Activated naive CD8-positive, alpha-beta T cell (primary cell): Measurements from ENCODE around the gene TPRG1.

Source experiments
- H3K27ac Mint-ChIP-seq: one replicate; pipeline ENCODE4 v1.8.0; 2021; ENCODE audit warnings: mixed read lengths
- H3K27me3 Mint-ChIP-seq: one replicate; pipeline ENCODE4 v1.8.0; 2021; ENCODE audit warnings: mixed read lengths
- H3K36me3 Mint-ChIP-seq: one replicate; pipeline ENCODE4 v1.8.0; 2021; ENCODE audit warnings: mixed read lengths
- H3K4me1 Mint-ChIP-seq: one replicate; pipeline ENCODE4 v1.8.0; 2021; ENCODE audit warnings: low read depth, mixed read lengths
- H3K4me3 Mint-ChIP-seq: one replicate; pipeline ENCODE4 v1.8.0; 2021; ENCODE audit warnings: mild to moderate bottlenecking, mixed read lengths
- H3K9me3 Mint-ChIP-seq: one replicate; pipeline ENCODE4 v1.8.0; 2021; ENCODE audit warnings: low read depth, mixed read lengths

Gene TPRG1

GRCh38 chr3:189275182-189275581 lies 103.4 kb downstream of the TPRG1 start:
- Mint-ChIP-seq H3K36me3 (no peaks in the 10 kb centered on the region), H3K27me3 (no peaks in the 10 kb centered on the region), H3K4me1 (peaks cover 33% of the 10 kb centered on the region), H3K27ac (no peak overlapping the region), H3K9me3 (no peaks in the 10 kb centered on the region), H3K4me3 (no peak overlapping the region)

GRCh38 chr3:189275852-189276251 lies 104.1 kb downstream of the TPRG1 start:
- Mint-ChIP-seq H3K9me3 (no peaks in the 10 kb centered on the region), H3K36me3 (no peaks in the 10 kb centered on the region), H3K27me3 (no peaks in the 10 kb centered on the region), H3K4me1 (peaks cover 33% of the 10 kb centered on the region), H3K4me3 (no peak overlapping the region), H3K27ac (peak overlapping the region; percentile 22)

GRCh38 chr3:189276444-189277219 lies 104.9 kb downstream of the TPRG1 start:
- no peak overlapping the region for H3K27ac Mint-ChIP-seq
- no peaks in the 10 kb centered on the region for H3K9me3 Mint-ChIP-seq
- no peaks in the 10 kb centered on the region for H3K27me3 Mint-ChIP-seq
- no peaks in the 10 kb centered on the region for H3K36me3 Mint-ChIP-seq
- H3K4me1 Mint-ChIP-seq = peaks cover 33% of the 10 kb centered on the region
- H3K4me3 Mint-ChIP-seq = no peak overlapping the region

- no peaks in the 10 kb centered on the region for H3K36me3 Mint-ChIP-seq
- H3K27ac Mint-ChIP-seq = no peak overlapping the region
- no peak overlapping the region for H3K4me3 Mint-ChIP-seq
- no peaks in the 10 kb centered on the region for H3K9me3 Mint-ChIP-seq
- H3K27me3 Mint-ChIP-seq = no peaks in the 10 kb centered on the region
- peaks cover 33% of the 10 kb centered on the region for H3K4me1 Mint-ChIP-seq
Observed at GRCh38 chr3:189277711-189278110, 105.9 kb downstream of the TPRG1 start.

GRCh38 chr3:189278221-189278620 lies 106.5 kb downstream of the TPRG1 start:
- no peak overlapping the region for H3K4me3 Mint-ChIP-seq
- peaks cover 28% of the 10 kb centered on the region for H3K4me1 Mint-ChIP-seq
- H3K27me3 Mint-ChIP-seq = no peaks in the 10 kb centered on the region
- no peaks in the 10 kb centered on the region for H3K9me3 Mint-ChIP-seq
- no peaks in the 10 kb centered on the region for H3K36me3 Mint-ChIP-seq
- no peak overlapping the region for H3K27ac Mint-ChIP-seq

GRCh38 chr3:189282189-189282588 lies 110.4 kb downstream of the TPRG1 start:
- Mint-ChIP-seq H3K4me1 (peaks cover 31% of the 10 kb centered on the region), H3K27me3 (no peaks in the 10 kb centered on the region), H3K9me3 (no peaks in the 10 kb centered on the region), H3K4me3 (no peak overlapping the region), H3K36me3 (no peaks in the 10 kb centered on the region), H3K27ac (no peak overlapping the region)

- H3K36me3 Mint-ChIP-seq = no peaks in the 10 kb centered on the region
- H3K27me3 Mint-ChIP-seq = no peaks in the 10 kb centered on the region
- H3K27ac Mint-ChIP-seq = no peak overlapping the region
- H3K4me1 Mint-ChIP-seq = peaks cover 29% of the 10 kb centered on the region
- no peaks in the 10 kb centered on the region for H3K9me3 Mint-ChIP-seq
- no peak overlapping the region for H3K4me3 Mint-ChIP-seq
Observed at GRCh38 chr3:189282741-189283140, 111.0 kb downstream of the TPRG1 start.

- Mint-ChIP-seq H3K27ac (peak overlapping the region; percentile 22), H3K4me3 (no peak overlapping the region), H3K27me3 (no peaks in the 10 kb centered on the region), H3K4me1 (peaks cover 38% of the 10 kb centered on the region), H3K36me3 (peaks cover 3% of the 10 kb centered on the region), H3K9me3 (no peaks in the 10 kb centered on the region)
Observed at GRCh38 chr3:189286188-189286587, 114.4 kb downstream of the TPRG1 start.

- H3K4me3 Mint-ChIP-seq = peak overlapping the region; percentile 30
- H3K27ac Mint-ChIP-seq = peak overlapping the region; percentile 41
Observed at GRCh38 chr3:189286916-189287315, 115.1 kb downstream of the TPRG1 start.

GRCh38 chr3:189288348-189289235 lies 116.8 kb downstream of the TPRG1 start:
- no peaks in the 10 kb centered on the region for H3K27me3 Mint-ChIP-seq
- peaks cover 35% of the 10 kb centered on the region for H3K4me1 Mint-ChIP-seq
- peaks cover 3% of the 10 kb centered on the region for H3K36me3 Mint-ChIP-seq
- peak overlapping the region; percentile 61 for H3K27ac Mint-ChIP-seq
- H3K4me3 Mint-ChIP-seq = no peak overlapping the region
- H3K9me3 Mint-ChIP-seq = no peaks in the 10 kb centered on the region

More at GRCh38 chr3:189286916-189287315, 115.1 kb downstream of the TPRG1 start:
- H3K9me3 Mint-ChIP-seq = no peaks in the 10 kb centered on the region
- H3K36me3 Mint-ChIP-seq = peaks cover 3% of the 10 kb centered on the region
- H3K27me3 Mint-ChIP-seq = no peaks in the 10 kb centered on the region
- H3K4me1 Mint-ChIP-seq = peaks cover 38% of the 10 kb centered on the region

GRCh38 chr3:189289251-189289650 lies 117.5 kb downstream of the TPRG1 start:
- Mint-ChIP-seq H3K4me1 (peaks cover 35% of the 10 kb centered on the region), H3K9me3 (no peaks in the 10 kb centered on the region), H3K4me3 (no peak overlapping the region), H3K36me3 (peaks cover 3% of the 10 kb centered on the region), H3K27ac (peak overlapping the region; percentile 61), H3K27me3 (no peaks in the 10 kb centered on the region)

- no peaks in the 10 kb centered on the region for H3K27me3 Mint-ChIP-seq
- H3K4me3 Mint-ChIP-seq = no peak overlapping the region
- peaks cover 3% of the 10 kb centered on the region for H3K36me3 Mint-ChIP-seq
- no peak overlapping the region for H3K27ac Mint-ChIP-seq
- H3K4me1 Mint-ChIP-seq = peaks cover 25% of the 10 kb centered on the region
- H3K9me3 Mint-ChIP-seq = no peaks in the 10 kb centered on the region
Observed at GRCh38 chr3:189292667-189293484, 121.1 kb downstream of the TPRG1 start.

- Mint-ChIP-seq H3K4me3 (no peak overlapping the region), H3K4me1 (peaks cover 27% of the 10 kb centered on the region), H3K36me3 (peaks cover 3% of the 10 kb centered on the region), H3K27me3 (no peaks in the 10 kb centered on the region), H3K9me3 (no peaks in the 10 kb centered on the region), H3K27ac (no peak overlapping the region)
Observed at GRCh38 chr3:189294649-189295048, 122.9 kb downstream of the TPRG1 start.

GRCh38 chr3:189295089-189295488 lies 123.3 kb downstream of the TPRG1 start:
- peaks cover 3% of the 10 kb centered on the region for H3K36me3 Mint-ChIP-seq
- H3K27me3 Mint-ChIP-seq = no peaks in the 10 kb centered on the region
- H3K4me1 Mint-ChIP-seq = peaks cover 30% of the 10 kb centered on the region
- no peak overlapping the region for H3K27ac Mint-ChIP-seq
- H3K4me3 Mint-ChIP-seq = no peak overlapping the region
- H3K9me3 Mint-ChIP-seq = no peaks in the 10 kb centered on the region
